HUDEP-2 (cell line): Measurements from ENCODE around the gene ZNF329.

Experiments used
- DNase-seq, 76 experiments: peaks; one replicate each; lab custom pipeline; 2025; ENCODE audit not compliant: unreplicated experiment in 76 of 76; lab: John Stamatoyannopoulos, UW

ZNF329 gene

GRCh38 chr19:58123354-58123753 lies 27.2 kb downstream of the ZNF329 start:
- no peak for DNase-seq

DNA sequence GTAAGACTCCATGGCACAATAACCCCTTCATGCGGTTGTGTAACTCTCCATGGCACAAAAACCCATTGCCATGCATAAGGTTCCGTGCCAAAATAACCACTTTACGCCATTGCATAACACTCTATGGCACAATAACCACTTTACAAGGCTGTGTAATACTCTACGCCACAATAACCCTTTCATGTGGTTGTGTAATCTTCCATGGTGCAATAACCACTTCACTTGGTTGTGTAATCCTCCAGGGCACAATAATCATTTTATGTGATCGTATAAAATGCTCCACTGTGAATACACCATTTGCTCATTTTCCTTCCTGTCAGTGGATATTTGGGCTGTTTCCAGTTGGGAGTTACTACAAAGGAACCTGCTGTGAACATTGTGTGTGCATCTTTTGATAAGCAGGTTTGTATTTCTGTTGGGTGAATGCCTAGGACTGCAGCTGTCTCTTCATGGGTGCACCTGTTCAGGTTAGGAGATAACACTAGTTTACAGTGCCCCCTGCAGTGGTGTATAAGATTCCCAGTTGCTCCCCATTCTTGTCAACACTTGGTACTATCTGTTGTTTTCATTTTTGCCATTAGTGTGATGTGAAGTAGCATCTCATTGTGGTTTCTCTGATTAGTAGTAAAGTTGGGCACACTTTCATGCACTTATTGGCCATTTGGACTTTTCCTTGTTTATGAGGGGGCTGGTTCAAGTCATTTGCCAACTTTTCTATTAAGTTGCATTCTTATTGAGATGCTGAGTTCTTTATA lies 31.4 kb downstream of the ZNF329 start:
- no peak for DNase-seq

GRCh38 chr19:58117841-58118575 lies 32.6 kb downstream of the ZNF329 start:
- no peak for DNase-seq

DNA sequence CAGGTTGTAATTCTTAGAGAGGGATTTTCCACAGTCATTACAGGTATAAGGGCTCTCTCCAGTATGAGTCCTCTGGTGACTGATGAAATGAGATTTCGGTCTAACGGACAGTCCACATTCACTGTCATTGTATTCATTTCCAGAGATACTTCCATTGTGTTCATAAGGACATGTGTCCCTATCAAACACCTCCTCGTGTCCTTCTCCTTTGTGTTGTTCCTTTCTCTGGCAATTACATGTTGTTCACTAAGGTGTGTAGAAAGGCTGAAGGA lies 42.1 kb downstream of the ZNF329 start:
- no peak for DNase-seq

GRCh38 chr19:58107778-58108545 lies 42.6 kb downstream of the ZNF329 start:
- no peak for DNase-seq

DNA sequence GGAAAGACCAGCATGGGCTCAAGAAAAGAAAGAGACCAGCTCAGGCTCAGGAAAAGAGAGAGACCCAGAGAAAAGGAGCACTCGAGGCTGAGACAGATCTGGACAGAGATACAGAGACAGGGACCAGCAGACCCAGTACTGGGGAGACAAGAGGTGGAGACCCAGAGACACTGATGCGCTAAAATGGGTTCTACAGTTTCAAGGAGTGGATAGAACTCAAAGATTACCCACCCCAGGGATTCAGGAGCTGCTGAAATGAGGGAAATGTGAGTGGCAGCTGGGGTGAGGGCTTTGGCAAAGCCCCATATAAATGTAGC lies 51.9 kb downstream of the ZNF329 start:
- DNase-seq: no peak

GRCh38 chr19:58097781-58098681 lies 52.6 kb downstream of the ZNF329 start, which contains the start of gene ZSCAN18:
Gene ZSCAN18 (minus strand): TSS chr19:58098231. CDS start chr19:58090267, 7,964 bp downstream.
- peak in 34 of 76 experiments; percentile 5 to 66 (median 27) for DNase-seq

- no peak for DNase-seq
Measured at GRCh38 chr19:58097349-58097748, 53.2 kb downstream of the ZNF329 start.

DNA sequence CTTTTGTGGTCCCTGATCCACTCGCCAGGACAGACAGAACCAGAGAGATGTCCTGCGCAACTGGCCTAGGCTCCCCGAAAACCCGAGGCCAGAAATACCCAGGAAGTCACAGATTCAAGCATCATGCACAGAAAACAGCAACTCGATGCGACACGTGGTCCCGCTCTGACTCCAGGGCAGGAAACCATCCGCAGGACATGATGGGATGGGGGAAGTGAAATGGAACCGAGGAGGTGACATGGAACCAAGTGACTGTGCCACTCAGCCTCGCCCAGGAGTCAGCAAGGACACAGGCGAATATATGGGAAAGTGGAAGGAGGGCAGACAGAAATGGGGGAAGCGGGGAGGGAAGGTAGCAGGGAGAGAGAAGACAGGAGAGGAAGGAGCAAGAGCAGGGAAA lies 53.7 kb downstream of the ZNF329 start:
- no peak for DNase-seq

- no peak for DNase-seq
Measured at GRCh38 chr19:58095328-58095727, 55.3 kb downstream of the ZNF329 start.

GRCh38 chr19:58093071-58093470 lies 57.5 kb downstream of the ZNF329 start:
- no peak for DNase-seq

DNA sequence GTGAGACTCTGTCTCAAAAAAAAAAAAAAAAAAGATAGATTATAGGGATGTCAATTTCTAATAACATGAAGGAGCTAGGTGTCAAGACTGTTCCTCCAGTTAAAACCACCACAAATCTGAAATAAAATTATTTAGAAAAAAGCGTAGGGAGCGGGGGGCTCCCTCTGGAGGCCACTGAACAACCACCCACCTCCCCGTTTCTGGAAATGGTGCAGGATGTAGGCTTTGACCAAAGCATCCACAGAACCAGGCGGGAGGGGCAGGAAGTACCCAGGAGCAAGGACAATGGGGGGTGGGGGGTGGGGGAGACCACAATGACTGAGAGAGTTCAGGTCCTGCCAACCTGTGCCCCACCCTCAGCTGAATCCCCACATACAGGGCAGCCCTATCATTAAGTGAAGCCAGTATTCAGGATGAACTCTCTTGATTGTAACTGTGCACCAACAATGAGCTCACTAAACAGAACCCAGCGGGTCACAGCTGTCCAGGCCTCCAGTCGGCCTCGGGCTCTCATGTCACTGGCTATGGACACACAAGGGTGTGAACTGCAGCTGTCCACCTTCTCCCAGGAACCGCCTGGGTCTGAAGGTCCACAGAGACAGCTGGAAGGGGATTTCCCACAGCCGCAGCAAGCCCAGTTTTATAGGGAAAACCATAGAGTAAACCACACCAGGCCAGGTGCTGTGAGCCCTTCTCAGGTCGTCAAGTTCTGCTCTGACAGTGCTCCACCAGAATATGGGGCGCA lies 59.2 kb downstream of the ZNF329 start:
- DNase-seq: no peak

DNA sequence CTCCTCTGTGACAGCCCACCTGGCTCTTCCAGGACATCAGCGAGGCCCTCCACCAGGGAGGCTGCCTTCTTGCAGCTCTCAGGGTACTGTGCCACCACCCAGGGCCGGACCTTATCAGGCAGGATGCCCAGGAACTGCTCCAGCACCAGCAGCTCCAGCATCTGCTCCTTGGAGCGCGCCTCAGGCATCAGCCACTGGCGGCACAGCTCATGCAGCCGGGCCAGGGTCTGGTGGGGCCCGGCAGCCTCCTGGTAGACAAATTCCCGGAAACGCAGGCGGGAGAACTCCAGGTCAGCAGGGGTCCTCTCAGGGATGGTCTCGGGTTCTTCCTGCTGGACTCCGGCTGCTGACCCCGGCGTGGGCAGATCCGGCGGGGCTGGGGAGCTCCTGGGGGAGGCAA lies 60.7 kb downstream of the ZNF329 start:
- DNase-seq: no peak

- no peak for DNase-seq
Measured at GRCh38 chr19:58088521-58089052, 62.0 kb downstream of the ZNF329 start.

GRCh38 chr19:58086825-58087710 lies 63.5 kb downstream of the ZNF329 start:
- DNase-seq: no peak

GRCh38 chr19:58085348-58085875 lies 65.2 kb downstream of the ZNF329 start:
- no peak for DNase-seq

DNA sequence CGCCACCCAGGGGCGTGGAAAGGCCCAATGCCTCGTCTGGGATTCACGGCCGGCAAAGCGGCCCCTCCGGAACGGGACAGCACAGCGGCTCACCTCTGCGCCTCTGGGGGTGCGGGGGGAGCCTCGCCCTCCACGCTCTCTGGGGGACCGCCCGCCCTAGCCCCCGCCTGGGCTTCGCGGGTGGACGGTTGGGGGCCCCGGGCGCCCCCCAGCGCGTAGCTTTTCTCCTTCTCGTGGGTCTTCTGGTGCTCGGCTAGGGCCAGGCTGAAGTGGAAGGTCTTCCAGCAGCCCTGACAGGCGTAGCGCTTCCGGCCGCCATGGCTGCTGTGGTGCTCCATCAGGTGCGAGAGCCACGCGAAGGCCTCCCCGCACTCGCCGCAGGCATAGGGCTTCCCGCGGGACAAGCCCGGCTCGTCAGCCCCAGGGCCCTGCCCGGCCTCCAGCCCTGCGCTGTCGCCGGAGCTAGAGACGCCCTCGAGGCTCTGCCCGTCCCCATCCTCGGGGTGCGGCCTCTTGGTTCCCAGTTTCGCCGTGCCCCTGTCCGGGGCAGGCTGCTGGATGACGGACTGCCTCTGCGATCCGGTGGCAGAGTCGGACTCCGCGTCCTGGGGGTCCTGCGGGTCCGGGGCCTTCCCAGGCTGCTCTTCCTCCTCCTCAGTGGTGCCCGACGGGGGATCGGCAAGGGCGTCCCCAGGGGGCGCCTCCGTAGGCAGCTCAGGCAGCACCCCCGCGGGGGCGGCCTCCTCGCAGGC lies 65.8 kb downstream of the ZNF329 start:
- no peak for DNase-seq

DNA sequence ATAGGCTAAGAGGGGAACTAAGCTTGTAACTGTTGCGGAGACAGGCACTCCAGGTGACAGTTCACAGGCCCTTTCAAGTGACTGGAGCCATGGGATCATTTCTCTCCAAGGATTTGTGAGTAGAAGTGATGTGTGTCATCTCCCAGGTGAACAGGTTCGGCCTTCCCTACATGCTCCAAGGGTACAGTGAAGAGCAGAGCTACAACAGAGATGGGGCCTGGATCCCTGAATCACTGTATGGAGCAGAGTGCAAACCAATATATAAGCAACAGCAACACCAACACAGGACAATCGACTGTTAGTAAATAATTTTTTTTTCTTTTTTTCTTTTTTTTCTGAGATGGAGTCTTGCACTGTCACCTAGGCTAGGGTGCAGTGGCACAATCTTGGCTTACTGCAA lies 67.6 kb downstream of the ZNF329 start:
- no peak for DNase-seq
